HEK293 (cell line): Measurements from ENCODE around the gene INSM2.

ENCODE experiments used
- CTCF ChIA-PET: fragments of 350-600 bp; formaldehyde crosslinking; extraction: SDS; loops from one replicate; lab custom pipeline; 2021; ENCODE audit warnings: antibody characterized with exemption; lab: Yijun Ruan, JAX
- POLR2A ChIA-PET: fragments of 300-600 bp; formaldehyde crosslinking; extraction: SDS; loops from one replicate; lab custom pipeline; 2020; ENCODE audit warnings: antibody characterized with exemption, inconsistent platforms; lab: Yijun Ruan, JAX
- H3K27ac ChIP-seq: fragments of 200-500 bp; sonication (Bioruptor generic); 2 replicates; pipeline ENCODE4 v1.5.1; 2014; ENCODE audit warnings: low read depth, low read length, control low read depth, inconsistent platforms; ENCODE audit errors: extremely low read depth
- H3K36me3 ChIP-seq, 2 experiments: fragments of 200-500 bp in 1 of 2; sonication (Bioruptor generic) in 1 of 2; 1 replicate in 1 of 2; 2 replicates in 1 of 2; pipeline ENCODE4 v1.5.1; 2014 to 2017; ENCODE audit warnings: inconsistent platforms in 2 of 2, low read length in 2 of 2; ENCODE audit not compliant: control insufficient read depth in 2 of 2, insufficient read depth in 1 of 2
- H3K4me1 ChIP-seq: fragments of 200-500 bp; sonication (Bioruptor generic); 2 replicates; pipeline ENCODE4 v1.5.1; 2014; ENCODE audit warnings: mild to moderate bottlenecking, low read length, inconsistent platforms; ENCODE audit not compliant: control insufficient read depth, insufficient read depth
- H3K4me3 ChIP-seq: 2 replicates; pipeline ENCODE4 v1.5.1; 2011; ENCODE audit warnings: low read depth, mild to moderate bottlenecking, control low read depth, low read length, moderate library complexity
- H3K9me3 ChIP-seq: fragments of 200-500 bp; sonication (Bioruptor generic); 2 replicates; pipeline ENCODE4 v1.5.1; 2014; ENCODE audit warnings: low read depth, low read length, inconsistent platforms; ENCODE audit not compliant: control insufficient read depth, insufficient read depth
- FEZF1 ChIP-seq: fragments of 450-650 bp; formaldehyde crosslinking; IDR thresholded peaks from 2 replicates; pipeline ENCODE4 v1.5.1; 2016; ENCODE audit warnings: missing biosample characterization, missing genetic modification characterization
- GFI1B ChIP-seq: fragments of 450-650 bp; formaldehyde crosslinking; IDR thresholded peaks from 2 replicates; pipeline ENCODE4 v1.5.1; 2016; ENCODE audit warnings: missing biosample characterization, missing genetic modification characterization
- KLF9 ChIP-seq: fragments of 450-650 bp; formaldehyde crosslinking; IDR thresholded peaks from 2 replicates; pipeline ENCODE4 v1.5.1; 2016; ENCODE audit warnings: missing biosample characterization, missing genetic modification characterization, low read depth
- PRDM10 ChIP-seq: fragments of 450-650 bp; formaldehyde crosslinking; IDR thresholded peaks from 2 replicates; pipeline ENCODE4 v1.5.1; 2016; ENCODE audit warnings: missing biosample characterization, missing genetic modification characterization
- ZBTB11 ChIP-seq: fragments of 450-650 bp; formaldehyde crosslinking; conservative IDR thresholded peaks from 2 replicates; pipeline ENCODE4 v1.5.1; 2016; ENCODE audit warnings: low read depth, missing biosample characterization, missing genetic modification characterization
- ZNF138 ChIP-seq: fragments of 450-650 bp; formaldehyde crosslinking; IDR thresholded peaks from 2 replicates; pipeline ENCODE4 v1.5.1; 2016; ENCODE audit warnings: missing biosample characterization, missing genetic modification characterization, borderline replicate concordance
- ZNF2 ChIP-seq: fragments of 450-650 bp; formaldehyde crosslinking; IDR thresholded peaks from 2 replicates; pipeline ENCODE4 v1.5.1; 2016; ENCODE audit warnings: missing biosample characterization, missing genetic modification characterization
- ZNF214 ChIP-seq: fragments of 450-650 bp; formaldehyde crosslinking; IDR thresholded peaks from 2 replicates; pipeline ENCODE4 v1.5.1; 2017; ENCODE audit warnings: missing biosample characterization, mild to moderate bottlenecking, missing genetic modification characterization, borderline replicate concordance
- ZNF248 ChIP-seq: fragments of 450-650 bp; formaldehyde crosslinking; IDR thresholded peaks from 2 replicates; pipeline ENCODE4 v1.5.1; 2017; ENCODE audit warnings: missing biosample characterization, missing genetic modification characterization
- ZNF350 ChIP-seq: fragments of 450-650 bp; formaldehyde crosslinking; IDR thresholded peaks from 2 replicates; pipeline ENCODE4 v1.5.0; 2017; ENCODE audit warnings: missing biosample characterization, mild to moderate bottlenecking, missing genetic modification characterization
- ZNF423 ChIP-seq: fragments of 450-650 bp; formaldehyde crosslinking; IDR thresholded peaks from 2 replicates; pipeline ENCODE4 v1.5.1; 2016; ENCODE audit warnings: missing biosample characterization, missing genetic modification characterization
- ZNF513 ChIP-seq: fragments of 450-650 bp; IDR thresholded peaks from 2 replicates; pipeline ENCODE4 v1.5.1; 2018; ENCODE audit warnings: missing biosample characterization, missing genetic modification characterization
- ZNF571 ChIP-seq: fragments of 450-650 bp; formaldehyde crosslinking; IDR thresholded peaks from 2 replicates; pipeline ENCODE4 v1.5.0; 2017; ENCODE audit warnings: missing biosample characterization, missing genetic modification characterization
- ZNF664 ChIP-seq: fragments of 450-650 bp; formaldehyde crosslinking; IDR thresholded peaks from 2 replicates; pipeline ENCODE4 v1.5.1; 2016; ENCODE audit warnings: missing biosample characterization, missing genetic modification characterization
- ZNF830 ChIP-seq: fragments of 450-650 bp; IDR thresholded peaks from 2 replicates; pipeline ENCODE4 v1.5.0; 2018; ENCODE audit warnings: missing biosample characterization, missing genetic modification characterization, low read depth, mild to moderate bottlenecking, moderate library complexity
- ZSCAN30 ChIP-seq: fragments of 450-650 bp; IDR thresholded peaks from 2 replicates; pipeline ENCODE4 v1.5.1; 2018; ENCODE audit warnings: missing biosample characterization, mild to moderate bottlenecking, missing genetic modification characterization, moderate library complexity
- ZXDB ChIP-seq: fragments of 450-650 bp; formaldehyde crosslinking; IDR thresholded peaks from 2 replicates; pipeline ENCODE4 v1.5.1; 2016; ENCODE audit warnings: missing biosample characterization, missing genetic modification characterization
- TF ChIP-seq, protein P1 (sequence below): fragments of 450-650 bp; formaldehyde crosslinking; IDR thresholded peaks from 2 replicates; pipeline ENCODE4 v1.5.1; 2016; ENCODE audit warnings: missing biosample characterization, missing genetic modification characterization
- TF ChIP-seq, protein P2 (sequence below): fragments of 450-650 bp; formaldehyde crosslinking; IDR thresholded peaks from 2 replicates; pipeline ENCODE4 v1.5.1; 2016; ENCODE audit warnings: missing biosample characterization, missing genetic modification characterization
- TF ChIP-seq, protein P3 (sequence below): fragments of 450-650 bp; formaldehyde crosslinking; IDR thresholded peaks from 2 replicates; pipeline ENCODE4 v1.5.1; 2016; ENCODE audit warnings: missing biosample characterization, missing genetic modification characterization, borderline replicate concordance

The INSM2 gene

GRCh38 chr14:35558680-35559079, 24.7 kb downstream of the INSM2 start:
- Histone ChIP-seq H3K36me3 (no peaks in the 10 kb centered on the region), H3K9me3 (no peaks in the 10 kb centered on the region), H3K4me1 (no peaks in the 10 kb centered on the region), H3K4me3 (no peak overlapping the region), H3K27ac (no peak overlapping the region)
- TF ChIP-seq ZNF830 (tag by site-specific recombination) (no peak), ZNF2 (no peak), ZNF423 (tag by site-specific recombination) (no peak), KLF9 (tag by site-specific recombination) (no peak), ZNF214 (tag by site-specific recombination) (no peak), ZNF664 (tag by site-specific recombination) (no peak), ZNF571 (tag by site-specific recombination) (no peak), PRDM10 (tag by site-specific recombination) (no peak), ZNF350 (no peak), ZSCAN30 (tag by site-specific recombination) (no peak), ZNF513 (tag by site-specific recombination) (no peak), FEZF1 (tag by site-specific recombination) (no peak), ZNF138 (no peak), GFI1B (no peak), ZNF248 (no peak), ZBTB11 (no peak), ZXDB (no peak)
- TF ChIP-seq, protein P1, sequence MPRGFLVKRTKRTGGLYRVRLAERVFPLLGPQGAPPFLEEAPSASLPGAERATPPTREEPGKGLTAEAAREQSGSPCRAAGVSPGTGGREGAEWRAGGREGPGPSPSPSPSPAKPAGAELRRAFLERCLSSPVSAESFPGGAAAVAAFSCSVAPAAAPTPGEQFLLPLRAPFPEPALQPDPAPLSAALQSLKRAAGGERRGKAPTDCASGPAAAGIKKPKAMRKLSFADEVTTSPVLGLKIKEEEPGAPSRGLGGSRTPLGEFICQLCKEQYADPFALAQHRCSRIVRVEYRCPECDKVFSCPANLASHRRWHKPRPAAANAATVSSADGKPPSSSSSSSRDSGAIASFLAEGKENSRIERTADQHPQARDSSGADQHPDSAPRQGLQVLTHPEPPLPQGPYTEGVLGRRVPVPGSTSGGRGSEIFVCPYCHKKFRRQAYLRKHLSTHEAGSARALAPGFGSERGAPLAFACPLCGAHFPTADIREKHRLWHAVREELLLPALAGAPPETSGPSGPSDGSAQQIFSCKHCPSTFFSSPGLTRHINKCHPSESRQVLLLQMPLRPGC (tag by site-specific recombination) = no peak
- TF ChIP-seq, protein P2, sequence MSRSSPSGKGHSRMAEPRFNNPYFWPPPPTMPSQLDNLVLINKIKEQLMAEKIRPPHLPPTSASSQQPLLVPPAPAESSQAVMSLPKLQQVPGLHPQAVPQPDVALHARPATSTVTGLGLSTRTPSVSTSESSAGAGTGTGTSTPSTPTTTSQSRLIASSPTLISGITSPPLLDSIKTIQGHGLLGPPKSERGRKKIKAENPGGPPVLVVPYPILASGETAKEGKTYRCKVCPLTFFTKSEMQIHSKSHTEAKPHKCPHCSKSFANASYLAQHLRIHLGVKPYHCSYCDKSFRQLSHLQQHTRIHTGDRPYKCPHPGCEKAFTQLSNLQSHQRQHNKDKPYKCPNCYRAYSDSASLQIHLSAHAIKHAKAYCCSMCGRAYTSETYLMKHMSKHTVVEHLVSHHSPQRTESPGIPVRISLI (tag by site-specific recombination) = no peak
- TF ChIP-seq, protein P3, sequence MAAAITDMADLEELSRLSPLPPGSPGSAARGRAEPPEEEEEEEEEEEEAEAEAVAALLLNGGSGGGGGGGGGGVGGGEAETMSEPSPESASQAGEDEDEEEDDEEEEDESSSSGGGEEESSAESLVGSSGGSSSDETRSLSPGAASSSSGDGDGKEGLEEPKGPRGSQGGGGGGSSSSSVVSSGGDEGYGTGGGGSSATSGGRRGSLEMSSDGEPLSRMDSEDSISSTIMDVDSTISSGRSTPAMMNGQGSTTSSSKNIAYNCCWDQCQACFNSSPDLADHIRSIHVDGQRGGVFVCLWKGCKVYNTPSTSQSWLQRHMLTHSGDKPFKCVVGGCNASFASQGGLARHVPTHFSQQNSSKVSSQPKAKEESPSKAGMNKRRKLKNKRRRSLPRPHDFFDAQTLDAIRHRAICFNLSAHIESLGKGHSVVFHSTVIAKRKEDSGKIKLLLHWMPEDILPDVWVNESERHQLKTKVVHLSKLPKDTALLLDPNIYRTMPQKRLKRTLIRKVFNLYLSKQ (tag by site-specific recombination) = no peak
- CTCF ChIA-PET = interaction anchor here (0.6 kb wide), 2 partner anchors 157 to 458 kb away, joined by 3 to 4 read pairs; no protein-coding TSS in a partner anchor
- POLR2A ChIA-PET = no interaction called here
